Natural killer cell (primary cell): ENCODE data around the gene PAX6. TPM values are rescaled to one million over a fixed set of nuclear protein-coding genes. Genes with fewer than 3 reads are reported as not detected.

ENCODE experiments used
- ATAC-seq, 3 donors: fragments of 150-1000 bp in 2 of 3; fragments of 200-7000 bp in 1 of 3; cut with Tn5 transposase; 1 replicate in 1 of 3; 2 replicates in 2 of 3; pipeline ENCODE4 v1.10.0; 2021; ENCODE audit warnings: mild to moderate bottlenecking in 2 of 3, moderate library complexity in 2 of 3
- DNase-seq, 2 donors: peaks; one replicate each; pipeline versions ENCODE4 v3.0.0 to v3.0.0-alpha.2; 2013 to 2021; ENCODE audit warnings: mixed read lengths in 1 of 2
- H3K27ac ChIP-seq: one replicate; pipeline ENCODE4 v1.5.1; 2013; ENCODE audit warnings: mild to moderate bottlenecking, low read length
- H3K27me3 ChIP-seq: one replicate; pipeline ENCODE4 v1.6.1; 2013; ENCODE audit warnings: low read length; ENCODE audit not compliant: control insufficient read depth, insufficient read depth
- H3K36me3 ChIP-seq: one replicate; pipeline ENCODE4 v1.6.1; 2013; ENCODE audit warnings: low read length; ENCODE audit not compliant: control insufficient read depth, insufficient read depth
- H3K4me1 ChIP-seq: one replicate; pipeline ENCODE4 v1.6.1; 2013; ENCODE audit warnings: low read length; ENCODE audit not compliant: control insufficient read depth, insufficient read depth
- H3K4me3 ChIP-seq: one replicate; pipeline ENCODE4 v1.5.1; 2013; ENCODE audit warnings: low read length
- H3K9me3 ChIP-seq: one replicate; pipeline ENCODE4 v1.6.1; 2013; ENCODE audit warnings: low read length; ENCODE audit not compliant: control insufficient read depth, insufficient read depth
- H3K27ac Mint-ChIP-seq, 2 donors: one replicate each; pipeline ENCODE4 v1.8.0; 2022; ENCODE audit warnings: mild to moderate bottlenecking in 2 of 2, mixed read lengths in 2 of 2, moderate library complexity in 1 of 2
- H3K27me3 Mint-ChIP-seq, 2 donors: one replicate each; pipeline ENCODE4 v1.8.0; 2022; ENCODE audit warnings: low read depth in 2 of 2, mixed read lengths in 2 of 2
- H3K36me3 Mint-ChIP-seq: one replicate; pipeline ENCODE4 v1.8.0; 2022; ENCODE audit warnings: mixed read lengths
- H3K4me1 Mint-ChIP-seq, 2 donors: one replicate each; pipeline ENCODE4 v1.8.0; 2022; ENCODE audit warnings: mixed read lengths in 2 of 2
- H3K4me3 Mint-ChIP-seq: one replicate; pipeline ENCODE4 v1.8.0; 2022; ENCODE audit warnings: mild to moderate bottlenecking, moderate library complexity, mixed read lengths
- H3K9me3 Mint-ChIP-seq, 2 donors: one replicate each; pipeline ENCODE4 v1.8.0; 2022; ENCODE audit warnings: mixed read lengths in 2 of 2
- CTCF ChIP-seq: fragments of 200-600 bp; IDR thresholded peaks from one replicate; pipeline ENCODE4 v1.8.0; 2022; ENCODE audit warnings: antibody characterized with exemption
- WGBS: methylation state at CpG from one replicate; pipeline ENCODE4 v1.1.7; 2013; ENCODE audit warnings: missing lambda C conversion rate; ENCODE audit not compliant: insufficient coverage; 5-methylcytosine and 5-hydroxymethylcytosine counted together
- intact Hi-C: fragments of 100-400 bp; cut with micrococcal nuclease; formaldehyde crosslinking; loops from one replicate; pipeline ENCODE4 v1.14.2; 2022
- total RNA-seq, 4 donors: library from RNA; stranded (reverse); fragments of 120-200 nt in 1 of 4; gene quantifications; one replicate each; pipeline versions ENCODE4 v1.2.3 to v1.2.4, GENCODE V29; 2013 to 2022

The PAX6 gene
- total RNA-seq, 3 donors from 2014 or later (not counting 1 experiment from before 2014, with no cell fraction given): not detected

GRCh38 chr11:31740131-31740530 lies 71.0 kb downstream of the PAX6 start:
- no peaks in the 10 kb centered on the region for H3K4me1 Mint-ChIP-seq
- no peaks in the 10 kb centered on the region for H3K4me1 ChIP-seq
- H3K4me3 ChIP-seq: no peak overlapping the region
- H3K36me3 Mint-ChIP-seq: peaks cover 3% of the 10 kb centered on the region
- H3K9me3 Mint-ChIP-seq: peaks cover 8 to 9% of the 10 kb centered on the region in 2 donors
- no peak overlapping the region for H3K4me3 Mint-ChIP-seq
- intact Hi-C loops: no loop called here
- no peak for DNase-seq
- no peak overlapping the region for H3K27ac Mint-ChIP-seq
- WGBS: 100% methylated on average over 1 of the region's 1 CpG
- no peaks in the 10 kb centered on the region for H3K27me3 ChIP-seq
- no peak overlapping the region for H3K27ac ChIP-seq
- no peaks in the 10 kb centered on the region for H3K36me3 ChIP-seq
- no peak for ATAC-seq
- peaks cover 4% of the 10 kb centered on the region for H3K9me3 ChIP-seq
- TF ChIP-seq CTCF: no peak
- H3K27me3 Mint-ChIP-seq: no peaks in the 10 kb centered on the region
